ENCODE data around the gene ZSCAN16. TPM values are rescaled to one million over a fixed set of nuclear protein-coding genes. Genes with fewer than 3 reads are reported as not detected.

Gene ZSCAN16
- total and polyA plus RNA-seq, 2 of the 13 experiments (the other 11 are each of a cell fraction or from before 2014, with no cell fraction given) = 5.7 to 12.7 TPM

DNA sequence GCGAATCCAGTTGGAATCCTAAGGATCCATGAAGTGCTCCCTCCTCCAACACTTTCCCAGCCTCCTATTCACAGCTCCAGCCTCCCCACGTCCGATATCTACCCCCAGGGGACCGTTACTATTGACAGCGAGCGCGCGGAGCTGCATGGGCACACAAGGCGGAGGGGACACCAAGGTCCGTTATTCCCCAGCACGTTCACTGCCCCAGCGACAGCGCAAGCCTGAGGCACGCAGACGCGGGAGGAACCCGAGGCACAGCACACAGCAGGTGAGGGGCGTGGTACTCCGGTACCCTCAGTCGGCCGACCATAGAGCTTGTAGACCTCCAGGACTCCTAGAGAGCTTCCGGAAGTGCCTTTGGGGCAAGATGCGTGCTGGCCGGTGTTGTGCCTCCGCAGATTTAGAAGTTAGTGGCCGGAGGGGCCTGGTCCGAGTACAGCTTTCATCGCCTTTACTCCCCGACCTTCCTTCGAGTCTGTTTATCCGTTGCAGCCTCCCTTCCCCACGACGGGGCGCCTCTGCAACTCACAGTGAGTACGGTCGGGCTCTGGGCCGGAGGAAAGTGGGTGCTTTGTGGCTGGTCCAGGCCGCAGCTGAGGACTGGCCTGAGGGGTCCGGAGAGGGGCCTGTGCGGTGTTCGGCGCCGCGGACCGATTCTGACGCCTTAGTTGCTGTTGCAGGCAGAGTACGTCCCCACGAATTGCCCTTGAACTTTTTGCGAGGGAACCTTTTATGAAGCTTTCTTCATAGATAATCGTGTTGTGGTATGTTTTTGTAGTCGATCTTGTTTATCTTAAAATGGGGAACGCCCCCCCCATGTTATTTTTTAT, 17.3 kb downstream of the ZSCAN16 start, which contains the start of gene ZKSCAN8 (continued):
- TF ChIP-seq ZNF775 (CRISPR knock-in tag; IDR thresholded peaks at IDR 0.05; ENCODE audit: borderline replicate concordance) = peak; percentile 94
- TF ChIP-seq MYNN (CRISPR knock-in tag; IDR thresholded peaks at IDR 0.05; ENCODE audit: low read depth) = peak; percentile 91; the same call in 1 of the 2 replicates
- peak; percentile 97 for TF ChIP-seq DMAP1 (CRISPR knock-in tag; IDR thresholded peaks at IDR 0.05)
- TF ChIP-seq ZNF136 (CRISPR knock-in tag; IDR thresholded peaks at IDR 0.05; ENCODE audit: low read depth) = peak; percentile 99
- TF ChIP-seq, protein P1, sequence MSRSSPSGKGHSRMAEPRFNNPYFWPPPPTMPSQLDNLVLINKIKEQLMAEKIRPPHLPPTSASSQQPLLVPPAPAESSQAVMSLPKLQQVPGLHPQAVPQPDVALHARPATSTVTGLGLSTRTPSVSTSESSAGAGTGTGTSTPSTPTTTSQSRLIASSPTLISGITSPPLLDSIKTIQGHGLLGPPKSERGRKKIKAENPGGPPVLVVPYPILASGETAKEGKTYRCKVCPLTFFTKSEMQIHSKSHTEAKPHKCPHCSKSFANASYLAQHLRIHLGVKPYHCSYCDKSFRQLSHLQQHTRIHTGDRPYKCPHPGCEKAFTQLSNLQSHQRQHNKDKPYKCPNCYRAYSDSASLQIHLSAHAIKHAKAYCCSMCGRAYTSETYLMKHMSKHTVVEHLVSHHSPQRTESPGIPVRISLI (CRISPR knock-in tag; IDR thresholded peaks at IDR 0.05; ENCODE audit: borderline replicate concordance) = peak; percentile 35; the same call in 1 of the 2 replicates
- peak; percentile 99 for TF ChIP-seq ZNF225 (CRISPR knock-in tag; IDR thresholded peaks at IDR 0.05)
- TF ChIP-seq, protein P2, sequence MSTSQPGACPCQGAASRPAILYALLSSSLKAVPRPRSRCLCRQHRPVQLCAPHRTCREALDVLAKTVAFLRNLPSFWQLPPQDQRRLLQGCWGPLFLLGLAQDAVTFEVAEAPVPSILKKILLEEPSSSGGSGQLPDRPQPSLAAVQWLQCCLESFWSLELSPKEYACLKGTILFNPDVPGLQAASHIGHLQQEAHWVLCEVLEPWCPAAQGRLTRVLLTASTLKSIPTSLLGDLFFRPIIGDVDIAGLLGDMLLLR (CRISPR knock-in tag; IDR thresholded peaks at IDR 0.05) = peak; percentile 87
- peak; percentile 95 for TF ChIP-seq TGIF2 (CRISPR knock-in tag; IDR thresholded peaks at IDR 0.05)
- TF ChIP-seq MLLT10 (CRISPR knock-in tag; IDR thresholded peaks at IDR 0.05) = 0 out of 2 replicates have a peak, but pooled peaks have one; percentile 56
- no peak for TF ChIP-seq NFE2 (CRISPR knock-in tag; IDR thresholded peaks at IDR 0.05)
- no peak for TF ChIP-seq SATB2 (CRISPR knock-in tag; IDR thresholded peaks at IDR 0.05)
- TF ChIP-seq ZNF430 (CRISPR knock-in tag; IDR thresholded peaks at IDR 0.05) = peak; percentile 98
- peak; percentile 91; the same call in 1 of the 2 replicates for TF ChIP-seq NFATC3 (CRISPR knock-in tag; IDR thresholded peaks at IDR 0.05)
- TF ChIP-seq SP2 (CRISPR knock-in tag; IDR thresholded peaks at IDR 0.05) = peak; percentile 51; the same call in 1 of the 2 replicates
- TF ChIP-seq SP4 (CRISPR knock-in tag; IDR thresholded peaks at IDR 0.05) = peak; percentile 68
- peak; percentile 86 for TF ChIP-seq CREM (IDR thresholded peaks at IDR 0.05)
- TF ChIP-seq CREM (CRISPR knock-in tag; IDR thresholded peaks at IDR 0.05) = no peak
- TF ChIP-seq ZNF549 (CRISPR knock-in tag; IDR thresholded peaks at IDR 0.05) = no peak
- TF ChIP-seq KDM3A (CRISPR knock-in tag; IDR thresholded peaks at IDR 0.05; ENCODE audit: low read depth) = peak; percentile 96
- peak; percentile 38; the same call in 1 of the 2 replicates for TF ChIP-seq SSRP1 (CRISPR knock-in tag; IDR thresholded peaks at IDR 0.05)
- peak; percentile 87 for TF ChIP-seq LCORL (IDR thresholded peaks at IDR 0.05)
- TF ChIP-seq LCORL (CRISPR knock-in tag; IDR thresholded peaks at IDR 0.05) = peak; percentile 98
- TF ChIP-seq ZNF329 (CRISPR knock-in tag; IDR thresholded peaks at IDR 0.05; ENCODE audit: low read depth) = peak; percentile 87
- TF ChIP-seq, protein P3, sequence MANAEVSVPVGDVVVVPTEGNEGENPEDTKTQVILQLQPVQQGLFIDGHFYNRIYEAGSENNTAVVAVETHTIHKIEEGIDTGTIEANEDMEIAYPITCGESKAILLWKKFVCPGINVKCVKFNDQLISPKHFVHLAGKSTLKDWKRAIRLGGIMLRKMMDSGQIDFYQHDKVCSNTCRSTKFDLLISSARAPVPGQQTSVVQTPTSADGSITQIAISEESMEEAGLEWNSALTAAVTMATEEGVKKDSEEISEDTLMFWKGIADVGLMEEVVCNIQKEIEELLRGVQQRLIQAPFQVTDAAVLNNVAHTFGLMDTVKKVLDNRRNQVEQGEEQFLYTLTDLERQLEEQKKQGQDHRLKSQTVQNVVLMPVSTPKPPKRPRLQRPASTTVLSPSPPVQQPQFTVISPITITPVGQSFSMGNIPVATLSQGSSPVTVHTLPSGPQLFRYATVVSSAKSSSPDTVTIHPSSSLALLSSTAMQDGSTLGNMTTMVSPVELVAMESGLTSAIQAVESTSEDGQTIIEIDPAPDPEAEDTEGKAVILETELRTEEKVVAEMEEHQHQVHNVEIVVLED (CRISPR knock-in tag; IDR thresholded peaks at IDR 0.05; ENCODE audit: borderline replicate concordance) = peak; percentile 91
- TF ChIP-seq, protein P4, sequence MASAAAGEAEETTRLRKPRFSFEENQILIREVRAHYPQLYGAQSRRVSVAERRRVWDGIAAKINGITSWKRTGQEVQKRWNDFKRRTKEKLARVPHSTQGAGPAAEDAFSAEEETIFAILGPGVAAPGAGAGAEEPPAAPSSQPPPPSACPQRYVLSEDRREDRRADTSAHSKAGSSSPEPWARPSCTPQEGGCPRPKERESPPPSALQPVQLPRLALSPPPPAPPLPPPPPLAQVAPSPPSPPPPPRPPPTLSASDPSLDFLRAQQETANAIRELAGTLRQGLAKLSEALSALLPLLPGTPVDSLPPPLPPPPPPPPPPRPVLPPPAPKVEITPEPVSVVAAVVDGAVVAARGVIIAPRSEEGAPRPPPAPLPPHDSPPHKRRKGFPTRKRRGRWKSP (CRISPR knock-in tag; IDR thresholded peaks at IDR 0.05) = peak; percentile 98
- TF ChIP-seq RFX1 (IDR thresholded peaks at IDR 0.05) = no peak
- TF ChIP-seq CBX5 (CRISPR knock-in tag; IDR thresholded peaks at IDR 0.05; ENCODE audit: borderline replicate concordance) = peak; percentile 90; the same call in 1 of the 2 replicates
- peak; percentile 93 for TF ChIP-seq ETV5 (CRISPR knock-in tag; IDR thresholded peaks at IDR 0.05; ENCODE audit: borderline replicate concordance)
- TF ChIP-seq NCOA1 (CRISPR knock-in tag; IDR thresholded peaks at IDR 0.05) = peak; percentile 97
